Panc1 (cell line): ENCODE results near the gene TACC2. TPM values are rescaled to one million over a fixed set of nuclear protein-coding genes. Genes with fewer than 3 reads are reported as not detected.

Experiments used
- ATAC-seq: fragments of 200-7000 bp; cut with Tn5 transposase; 2 replicates; pipeline ENCODE4 v1.9.1; 2020; ENCODE audit warnings: mild to moderate bottlenecking, moderate library complexity
- BruUV-seq: library from RNA; stranded (reverse); fragments of 400-500 nt; replicated peaks from 2 replicates; lab custom pipeline; 2021; lab: Mats Ljungman, UMichigan
- CTCF ChIA-PET: fragments of 300-600 bp; sonication (Branson Sonifier 250); formaldehyde crosslinking; loops from one replicate; lab custom pipeline; 2022; ENCODE audit warnings: antibody characterized with exemption; lab: Charles Lee
- POLR2A ChIA-PET: fragments of 300-600 bp; sonication (Branson Sonifier 250); formaldehyde crosslinking; loops from one replicate; lab custom pipeline; 2022; ENCODE audit warnings: antibody characterized with exemption; lab: Charles Lee
- DNase-seq: peaks from one replicate; pipeline ENCODE4 v3.0.0-alpha.2; 2010; ENCODE audit warnings: low read depth, low spot score
- H3K27ac ChIP-seq: 2 replicates; pipeline ENCODE4 v1.5.1; 2011; ENCODE audit warnings: mild to moderate bottlenecking, low read length, inconsistent platforms
- H3K27me3 ChIP-seq: fragments of 200-500 bp; sonication (Bioruptor generic); 2 replicates; pipeline ENCODE4 v1.6.0; 2014; ENCODE audit warnings: low read length, inconsistent platforms; ENCODE audit not compliant: control insufficient read depth, insufficient read depth
- H3K36me3 ChIP-seq: fragments of 200-500 bp; sonication (Bioruptor generic); 2 replicates; pipeline ENCODE4 v1.5.1; 2014; ENCODE audit warnings: inconsistent platforms, mild to moderate bottlenecking, low read length, moderate library complexity; ENCODE audit not compliant: control insufficient read depth, insufficient read depth
- H3K4me1 ChIP-seq: 2 replicates; pipeline ENCODE4 v1.5.1; 2011; ENCODE audit warnings: inconsistent platforms, mild to moderate bottlenecking, low read length, moderate library complexity; ENCODE audit not compliant: control insufficient read depth, insufficient read depth
- H3K4me3 ChIP-seq, 2 experiments: 2 replicates each; pipeline ENCODE4 v1.5.1; 2011 to 2012; ENCODE audit warnings: low read depth in 2 of 2, low read length in 2 of 2, mild to moderate bottlenecking in 2 of 2, inconsistent platforms in 1 of 2, moderate library complexity in 1 of 2
- H3K9me3 ChIP-seq: fragments of 200-500 bp; sonication (Bioruptor generic); 2 replicates; pipeline ENCODE4 v1.5.1; 2014; ENCODE audit warnings: low read depth, mild to moderate bottlenecking, inconsistent platforms, low read length, moderate library complexity; ENCODE audit not compliant: control insufficient read depth, insufficient read depth
- POLR2AphosphoS5 ChIP-seq: IDR thresholded peaks from 2 replicates; pipeline ENCODE4 v1.6.1; 2012; ENCODE audit warnings: mild to moderate bottlenecking, low read depth, low read length, moderate library complexity
- SIN3A ChIP-seq: IDR thresholded peaks from 2 replicates; pipeline ENCODE4 v1.6.1; 2012; ENCODE audit warnings: low read depth, mild to moderate bottlenecking, low read length, moderate library complexity, borderline replicate concordance; ENCODE audit not compliant: insufficient read depth
- TCF7L2 ChIP-seq: IDR thresholded peaks from 2 replicates; pipeline ENCODE4 v1.6.1; 2011; ENCODE audit warnings: mild to moderate bottlenecking, low read depth, low read length, inconsistent platforms
- in situ Hi-C: cut with HindIII; loops from 2 replicates; pipeline ENCODE4 v1.10.0; 2016; ENCODE audit warnings: low sequenced_read_pairs, low pct_unique_long_range_greater_than_20kb
- intact Hi-C: fragments of 100-400 bp; cut with micrococcal nuclease; formaldehyde crosslinking; loops from one replicate; pipeline ENCODE4 v1.10.0; 2022; ENCODE audit not compliant: unreplicated experiment
- total RNA-seq: library from RNA; stranded (reverse); gene quantifications from one replicate; pipeline ENCODE4 v1.2.1, GENCODE V29; 2021; ENCODE audit not compliant: unreplicated experiment
- TF ChIP-seq, protein P1 (sequence below), 2 experiments: IDR thresholded peaks; 2 replicates each; pipeline ENCODE4 v1.6.1; 2011 to 2012; ENCODE audit warnings: low read depth in 2 of 2, control low read depth in 1 of 2, low read length in 1 of 2, mild to moderate bottlenecking in 1 of 2, moderate library complexity in 1 of 2; ENCODE audit not compliant: insufficient read depth in 1 of 2
- TF ChIP-seq, protein P2 (sequence below): fragments of 450-650 bp; IDR thresholded peaks from 2 replicates; pipeline ENCODE4 v1.5.1; 2017; ENCODE audit warnings: mild to moderate bottlenecking

Gene TACC2
- total RNA-seq, 1 experiment from 2014 or later: 133 TPM

DNA sequence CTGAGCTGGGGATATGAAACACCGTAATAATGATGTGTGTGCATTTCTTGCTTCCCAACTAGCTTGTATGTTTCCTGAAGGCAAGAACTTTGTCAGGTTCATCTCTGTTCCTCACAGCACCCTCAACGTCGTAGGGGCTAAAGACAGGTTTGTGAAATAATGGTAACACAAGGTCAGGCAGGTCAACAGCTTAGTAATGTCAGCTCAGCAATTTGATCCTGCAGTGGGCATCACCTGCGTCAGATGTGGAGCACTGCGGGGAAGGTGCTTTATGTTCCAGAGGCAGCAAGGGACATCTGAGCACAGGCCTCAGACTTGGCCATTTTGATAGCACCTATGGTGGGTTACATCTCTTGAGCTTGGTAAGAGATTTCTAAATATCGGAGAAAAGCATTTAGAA is 230.4 kb downstream of the TACC2 start:
- Histone ChIP-seq H3K4me1 (no peaks in the 10 kb centered on the region), H3K9me3 (no peaks in the 10 kb centered on the region), H3K27ac (no peak overlapping the region), H3K27me3 (no peaks in the 10 kb centered on the region), H3K4me3 (no peak overlapping the region), H3K36me3 (peaks cover 18% of the 10 kb centered on the region)
- BruUV-seq: no TSS peak
- CTCF ChIA-PET: no interaction called here
- TF ChIP-seq, protein P1, sequence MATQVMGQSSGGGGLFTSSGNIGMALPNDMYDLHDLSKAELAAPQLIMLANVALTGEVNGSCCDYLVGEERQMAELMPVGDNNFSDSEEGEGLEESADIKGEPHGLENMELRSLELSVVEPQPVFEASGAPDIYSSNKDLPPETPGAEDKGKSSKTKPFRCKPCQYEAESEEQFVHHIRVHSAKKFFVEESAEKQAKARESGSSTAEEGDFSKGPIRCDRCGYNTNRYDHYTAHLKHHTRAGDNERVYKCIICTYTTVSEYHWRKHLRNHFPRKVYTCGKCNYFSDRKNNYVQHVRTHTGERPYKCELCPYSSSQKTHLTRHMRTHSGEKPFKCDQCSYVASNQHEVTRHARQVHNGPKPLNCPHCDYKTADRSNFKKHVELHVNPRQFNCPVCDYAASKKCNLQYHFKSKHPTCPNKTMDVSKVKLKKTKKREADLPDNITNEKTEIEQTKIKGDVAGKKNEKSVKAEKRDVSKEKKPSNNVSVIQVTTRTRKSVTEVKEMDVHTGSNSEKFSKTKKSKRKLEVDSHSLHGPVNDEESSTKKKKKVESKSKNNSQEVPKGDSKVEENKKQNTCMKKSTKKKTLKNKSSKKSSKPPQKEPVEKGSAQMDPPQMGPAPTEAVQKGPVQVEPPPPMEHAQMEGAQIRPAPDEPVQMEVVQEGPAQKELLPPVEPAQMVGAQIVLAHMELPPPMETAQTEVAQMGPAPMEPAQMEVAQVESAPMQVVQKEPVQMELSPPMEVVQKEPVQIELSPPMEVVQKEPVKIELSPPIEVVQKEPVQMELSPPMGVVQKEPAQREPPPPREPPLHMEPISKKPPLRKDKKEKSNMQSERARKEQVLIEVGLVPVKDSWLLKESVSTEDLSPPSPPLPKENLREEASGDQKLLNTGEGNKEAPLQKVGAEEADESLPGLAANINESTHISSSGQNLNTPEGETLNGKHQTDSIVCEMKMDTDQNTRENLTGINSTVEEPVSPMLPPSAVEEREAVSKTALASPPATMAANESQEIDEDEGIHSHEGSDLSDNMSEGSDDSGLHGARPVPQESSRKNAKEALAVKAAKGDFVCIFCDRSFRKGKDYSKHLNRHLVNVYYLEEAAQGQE (IDR thresholded peaks at IDR 0.05; ENCODE audit: insufficient read depth in 1 of 2, low read depth in 2 of 2, low read length in 1 of 2): no peak
- TF ChIP-seq SIN3A: no peak
- no peak for TF ChIP-seq POLR2AphosphoS5
- TF ChIP-seq, protein P2, sequence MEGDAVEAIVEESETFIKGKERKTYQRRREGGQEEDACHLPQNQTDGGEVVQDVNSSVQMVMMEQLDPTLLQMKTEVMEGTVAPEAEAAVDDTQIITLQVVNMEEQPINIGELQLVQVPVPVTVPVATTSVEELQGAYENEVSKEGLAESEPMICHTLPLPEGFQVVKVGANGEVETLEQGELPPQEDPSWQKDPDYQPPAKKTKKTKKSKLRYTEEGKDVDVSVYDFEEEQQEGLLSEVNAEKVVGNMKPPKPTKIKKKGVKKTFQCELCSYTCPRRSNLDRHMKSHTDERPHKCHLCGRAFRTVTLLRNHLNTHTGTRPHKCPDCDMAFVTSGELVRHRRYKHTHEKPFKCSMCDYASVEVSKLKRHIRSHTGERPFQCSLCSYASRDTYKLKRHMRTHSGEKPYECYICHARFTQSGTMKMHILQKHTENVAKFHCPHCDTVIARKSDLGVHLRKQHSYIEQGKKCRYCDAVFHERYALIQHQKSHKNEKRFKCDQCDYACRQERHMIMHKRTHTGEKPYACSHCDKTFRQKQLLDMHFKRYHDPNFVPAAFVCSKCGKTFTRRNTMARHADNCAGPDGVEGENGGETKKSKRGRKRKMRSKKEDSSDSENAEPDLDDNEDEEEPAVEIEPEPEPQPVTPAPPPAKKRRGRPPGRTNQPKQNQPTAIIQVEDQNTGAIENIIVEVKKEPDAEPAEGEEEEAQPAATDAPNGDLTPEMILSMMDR: no peak
- TF ChIP-seq TCF7L2: no peak
- POLR2A ChIA-PET: no interaction called here
- in situ Hi-C loops: no loop called here
- intact Hi-C loops: no loop called here
- DNase-seq (no peak), ATAC-seq (no peak)

DNA sequence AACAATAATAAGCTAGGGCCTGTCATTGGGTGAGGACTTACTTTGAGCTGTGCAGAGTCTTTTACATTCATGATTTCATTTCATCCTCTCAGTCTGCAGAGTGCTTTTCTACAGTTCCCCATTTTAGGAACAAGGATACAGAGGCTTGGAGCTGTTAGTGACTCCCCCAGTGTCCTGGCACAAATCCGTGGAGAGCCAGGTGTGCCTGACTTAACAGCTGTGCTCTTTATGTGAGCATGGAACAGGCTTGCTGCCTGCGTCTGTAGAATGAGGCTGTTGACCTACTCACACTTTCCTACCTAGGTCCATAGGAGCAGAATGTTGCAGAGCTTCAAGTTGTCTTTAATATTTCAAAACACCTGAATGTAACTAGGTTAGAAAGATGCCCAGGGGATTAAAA is 231.8 kb downstream of the TACC2 start:
- Histone ChIP-seq H3K4me3 (no peak overlapping the region), H3K27me3 (no peaks in the 10 kb centered on the region), H3K27ac (no peak overlapping the region), H3K36me3 (peaks cover 19% of the 10 kb centered on the region), H3K4me1 (no peaks in the 10 kb centered on the region), H3K9me3 (no peaks in the 10 kb centered on the region)
- ChIA-PET POLR2A (no interaction called here), CTCF (no interaction called here)
- no peak for ATAC-seq
- no peak for DNase-seq
- TF ChIP-seq POLR2AphosphoS5 (no peak), SIN3A (no peak)
- TF ChIP-seq, protein P2: no peak
- no TSS peak for BruUV-seq
- in situ Hi-C loops (no loop called here), intact Hi-C loops (no loop called here)
